ENCODE measurements around the gene C11orf86. TPM values are rescaled to one million over a fixed set of nuclear protein-coding genes. Genes with fewer than 3 reads are reported as not detected.

The C11orf86 gene
- total and polyA plus RNA-seq, 2 of the 8 experiments (the other 6 are each of a cell fraction or from before 2014, with no cell fraction given), result 0.91 to 0.97 TPM

DNA sequence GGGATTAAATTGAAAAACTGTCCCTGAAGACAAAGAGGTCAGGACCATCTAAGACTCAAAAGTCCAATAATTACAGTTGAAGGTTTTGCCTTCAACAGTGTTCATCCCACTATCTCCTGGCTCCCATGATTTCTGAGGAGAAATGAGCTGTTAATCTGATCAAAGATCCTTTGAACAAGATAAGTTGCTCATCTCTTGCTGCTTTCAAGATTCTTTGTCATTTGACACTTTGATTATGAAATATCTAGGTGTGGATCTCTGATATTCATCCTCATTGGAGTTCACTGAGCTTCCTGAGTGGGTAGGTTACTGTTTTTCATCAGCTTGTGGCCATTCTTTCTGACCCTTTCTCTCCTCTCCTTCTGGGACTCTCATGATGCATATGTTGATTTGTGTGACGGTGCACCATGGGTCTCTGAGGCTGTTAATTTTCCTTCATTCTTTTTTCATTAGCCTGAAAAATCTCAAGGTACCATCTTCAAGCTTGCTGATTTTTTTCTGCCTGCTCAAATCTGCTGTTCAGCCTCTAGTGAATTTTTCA lies 37.8 kb upstream of the C11orf86 start:
- no peak overlapping the region for H2AFZ ChIP-seq (ENCODE audit: low read length)
- H3K4me2 ChIP-seq (ENCODE audit: insufficient read depth in 1 of 2, low read depth in 2 of 2, low read length in 2 of 2), result no peak overlapping the region
- ChIA-PET CTCF (ENCODE audit: partially characterized antibody) (interaction anchor here (1.1 to 1.3 kb wide), 3 partner anchors 22 to 53 kb away, joined by 3 to 5 read pairs (median 4); no protein-coding TSS in a partner anchor), POLR2A (ENCODE audit: partially characterized antibody) (interaction anchor here (0.6 kb wide), 1 partner anchor 12 kb away, joined by 3 read pairs; no protein-coding TSS in a partner anchor)
- no peak overlapping the region for H3K27ac ChIP-seq (ENCODE audit: low read depth, low read length)
- H3K4me1 ChIP-seq (replicated peaks in 1 of 4; ENCODE audit: control insufficient read depth in 3 of 4, insufficient read depth in 4 of 4, low read length in 3 of 4), result no peaks in the 10 kb centered on the region
- TF ChIP-seq TCF12 (IDR thresholded peaks at IDR 0.05; ENCODE audit: low read depth, low read length) (no peak), RNF2 (IDR thresholded peaks at IDR 0.05; ENCODE audit: borderline replicate concordance, low read depth, low read length, missing control alignments, poor library complexity, severe bottlenecking) (no peak), CEBPB (IDR thresholded peaks at IDR 0.05; ENCODE audit: low read depth, low read length) (no peak), JUN (IDR thresholded peaks at IDR 0.05; ENCODE audit: low read depth, low read length) (no peak), CHD1 (IDR thresholded peaks at IDR 0.05; ENCODE audit: low read depth, low read length) (no peak), PHF8 (conservative IDR thresholded peaks at IDR 0.05; ENCODE audit: low read depth, low read length) (no peak), SP1 (IDR thresholded peaks at IDR 0.05; ENCODE audit: low read depth, low read length) (no peak), KDM5A (IDR thresholded peaks at IDR 0.05; ENCODE audit: low read length) (no peak)
- TF ChIP-seq, protein P1, sequence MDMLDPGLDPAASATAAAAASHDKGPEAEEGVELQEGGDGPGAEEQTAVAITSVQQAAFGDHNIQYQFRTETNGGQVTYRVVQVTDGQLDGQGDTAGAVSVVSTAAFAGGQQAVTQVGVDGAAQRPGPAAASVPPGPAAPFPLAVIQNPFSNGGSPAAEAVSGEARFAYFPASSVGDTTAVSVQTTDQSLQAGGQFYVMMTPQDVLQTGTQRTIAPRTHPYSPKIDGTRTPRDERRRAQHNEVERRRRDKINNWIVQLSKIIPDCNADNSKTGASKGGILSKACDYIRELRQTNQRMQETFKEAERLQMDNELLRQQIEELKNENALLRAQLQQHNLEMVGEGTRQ (IDR thresholded peaks at IDR 0.05; ENCODE audit: low read length), result no peak
- no peaks in the 10 kb centered on the region for H3K9me3 ChIP-seq (ENCODE audit: insufficient read depth in 2 of 2, low read depth in 1 of 2, low read length in 1 of 2)
- H3K79me1 ChIP-seq (ENCODE audit: low read depth, low read length), result no peaks in the 10 kb centered on the region; the same call in 1 of the 2 replicates
- H2BK5ac ChIP-seq (ENCODE audit: low read depth, low read length), result no peak overlapping the region
- H4K20me1 ChIP-seq (replicated peaks in 1 of 2; ENCODE audit: control insufficient read depth in 1 of 2, insufficient read depth in 2 of 2, low read length in 2 of 2), result no peaks in the 10 kb centered on the region
- H3K9ac ChIP-seq (replicated peaks in 1 of 4; ENCODE audit: extremely low read depth in 1 of 4, low read depth in 3 of 4, low read length in 3 of 4), result no peak overlapping the region
- 83% methylated on average over 1 of the region's 1 CpG; no CpG with 5 or more reads in 1 of the 2 experiments for WGBS, 2 experiments (ENCODE audit: extremely low coverage in 1 of 2, insufficient coverage in 1 of 2, insufficient read length in 1 of 2, insufficient replicate concordance in 2 of 2, low coverage in 1 of 2, low lambda C conversion rate in 2 of 2, missing lambda C conversion rate in 1 of 2)
- no peak overlapping the region for H4K8ac ChIP-seq (ENCODE audit: extremely low read depth, insufficient read depth, low read length)
- H4K5ac ChIP-seq (ENCODE audit: insufficient read length, low read depth, low read length), result no peak overlapping the region
- no peak overlapping the region for H3K4ac ChIP-seq (replicated peaks; ENCODE audit: insufficient read length, low read depth, low read length)
- H2BK12ac ChIP-seq (ENCODE audit: low read depth, low read length), result no peak overlapping the region
- H3K56ac ChIP-seq (replicated peaks; ENCODE audit: insufficient read length, low read depth, low read length), result no peak overlapping the region
- H2AK5ac ChIP-seq (ENCODE audit: low read depth, low read length), result no peak overlapping the region
- no peak for FAIRE-seq
- no peak overlapping the region for H3K4me3 ChIP-seq (ENCODE audit: extremely low read depth in 1 of 4, insufficient read depth in 2 of 4, low read depth in 3 of 4, low read length in 4 of 4)
- no peaks in the 10 kb centered on the region for H3K27me3 ChIP-seq (replicated peaks in 1 of 4; ENCODE audit: control insufficient read depth in 3 of 4, extremely low read depth in 1 of 4, insufficient read depth in 3 of 4, low read length in 3 of 4)
- H2BK15ac ChIP-seq (ENCODE audit: low read length), result no peak overlapping the region
- H3K18ac ChIP-seq (ENCODE audit: extremely low read depth, low read length), result no peak overlapping the region
- H3K36me3 ChIP-seq (ENCODE audit: control insufficient read depth in 2 of 4, insufficient read depth in 4 of 4, low read length in 3 of 4), result no peaks in the 10 kb centered on the region
- DNase-seq (ENCODE audit: low read depth in 1 of 2, low spot score in 2 of 2), result no peak
- no peak overlapping the region for H3K14ac ChIP-seq (ENCODE audit: insufficient read length)
- no peak overlapping the region for H3K23ac ChIP-seq (ENCODE audit: insufficient read length)
- no peaks in the 10 kb centered on the region for H3K23me2 ChIP-seq (ENCODE audit: low read depth, low read length)
- H4K91ac ChIP-seq (replicated peaks; ENCODE audit: insufficient read length, low read length), result no peak overlapping the region
- H3K79me2 ChIP-seq (ENCODE audit: control insufficient read depth in 1 of 2, insufficient read depth in 2 of 2, low read length in 2 of 2), result no peaks in the 10 kb centered on the region
- H2BK20ac ChIP-seq (ENCODE audit: low read length), result no peak overlapping the region
- H2BK120ac ChIP-seq (replicated peaks; ENCODE audit: low read depth, low read length), result no peak overlapping the region
